CD1c-positive myeloid dendritic cell (primary cell): ENCODE data around the gene ABCF3.

Experiments
- DNase-seq: peaks from one replicate; pipeline ENCODE4 v3.0.0-alpha.2; 2016; ENCODE audit errors: extremely low spot score

ABCF3 gene

GRCh38 chr3:184230603-184231528 lies 44.9 kb downstream of the ABCF3 start:
- no peak for DNase-seq

- no peak for DNase-seq
Measured at GRCh38 chr3:184231671-184232070, 45.7 kb downstream of the ABCF3 start.

GRCh38 chr3:184233127-184233843 lies 47.3 kb downstream of the ABCF3 start:
- no peak for DNase-seq

- peak; percentile 5 for DNase-seq
Measured at GRCh38 chr3:184234224-184234623, 48.2 kb downstream of the ABCF3 start.

GRCh38 chr3:184234671-184235380 lies 48.8 kb downstream of the ABCF3 start:
- DNase-seq: no peak

GRCh38 chr3:184235381-184236032 lies 49.5 kb downstream of the ABCF3 start:
- DNase-seq: no peak

GRCh38 chr3:184236033-184236410 lies 50.0 kb downstream of the ABCF3 start:
- DNase-seq: no peak

GRCh38 chr3:184236636-184237035 lies 50.6 kb downstream of the ABCF3 start:
- no peak for DNase-seq

GRCh38 chr3:184237211-184237610 lies 51.2 kb downstream of the ABCF3 start:
- no peak for DNase-seq

- DNase-seq: no peak
Measured at GRCh38 chr3:184237807-184238206, 51.8 kb downstream of the ABCF3 start.

- no peak for DNase-seq
Measured at GRCh38 chr3:184238246-184238818, 52.3 kb downstream of the ABCF3 start.

GRCh38 chr3:184239221-184239620 lies 53.2 kb downstream of the ABCF3 start:
- DNase-seq: no peak

- DNase-seq: no peak
Measured at GRCh38 chr3:184239708-184240107, 53.7 kb downstream of the ABCF3 start.

GRCh38 chr3:184240384-184241140 lies 54.6 kb downstream of the ABCF3 start:
- no peak for DNase-seq

GRCh38 chr3:184241141-184241446 lies 55.1 kb downstream of the ABCF3 start:
- no peak for DNase-seq

- no peak for DNase-seq
Measured at GRCh38 chr3:184241447-184242296, 55.7 kb downstream of the ABCF3 start.

- no peak for DNase-seq
Measured at GRCh38 chr3:184242297-184242685, 56.3 kb downstream of the ABCF3 start.
